Activated gamma-delta T cell (primary cell): ENCODE measurements around the gene PEX5L.

ENCODE experiments used
- DNase-seq: peaks from one replicate; lab custom pipeline; 2025; lab: John Stamatoyannopoulos, UW

PEX5L gene

GRCh38 chr3:179895330-179895729 lies 141.4 kb downstream of the PEX5L start:
- DNase-seq = no peak

GRCh38 chr3:179887295-179887943 lies 149.3 kb downstream of the PEX5L start:
- DNase-seq = no peak

GRCh38 chr3:179885950-179886349 lies 150.8 kb downstream of the PEX5L start:
- no peak for DNase-seq

GRCh38 chr3:179884136-179884535 lies 152.6 kb downstream of the PEX5L start:
- no peak for DNase-seq

GRCh38 chr3:179882292-179882691 lies 154.4 kb downstream of the PEX5L start:
- no peak for DNase-seq

GRCh38 chr3:179881791-179882190 lies 154.9 kb downstream of the PEX5L start:
- DNase-seq = no peak

- DNase-seq = no peak
Observed at GRCh38 chr3:179880868-179881267, 155.9 kb downstream of the PEX5L start.

GRCh38 chr3:179876440-179876839 lies 160.3 kb downstream of the PEX5L start:
- no peak for DNase-seq

GRCh38 chr3:179872842-179873241 lies 163.9 kb downstream of the PEX5L start:
- no peak for DNase-seq

- no peak for DNase-seq
Observed at GRCh38 chr3:179871782-179872181, 165.0 kb downstream of the PEX5L start.

- no peak for DNase-seq
Observed at GRCh38 chr3:179868715-179869114, 168.0 kb downstream of the PEX5L start.

GRCh38 chr3:179867961-179868360 lies 168.8 kb downstream of the PEX5L start:
- DNase-seq = no peak

GRCh38 chr3:179865861-179866505 lies 170.8 kb downstream of the PEX5L start:
- no peak for DNase-seq

GRCh38 chr3:179861953-179862352 lies 174.8 kb downstream of the PEX5L start:
- DNase-seq = no peak

- no peak for DNase-seq
Observed at GRCh38 chr3:179861292-179861691, 175.4 kb downstream of the PEX5L start.

- DNase-seq = no peak
Observed at GRCh38 chr3:179860275-179861107, 176.2 kb downstream of the PEX5L start.

- DNase-seq = no peak
Observed at GRCh38 chr3:179853176-179853575, 183.6 kb downstream of the PEX5L start.

- DNase-seq = no peak
Observed at GRCh38 chr3:179852142-179852905, 184.4 kb downstream of the PEX5L start.

- DNase-seq = no peak
Observed at GRCh38 chr3:179848711-179849110, 188.0 kb downstream of the PEX5L start.

GRCh38 chr3:179842061-179842460 lies 194.7 kb downstream of the PEX5L start:
- no peak for DNase-seq

- no peak for DNase-seq
Observed at GRCh38 chr3:179840985-179841384, 195.8 kb downstream of the PEX5L start.

- DNase-seq = no peak
Observed at GRCh38 chr3:179837374-179837773, 199.4 kb downstream of the PEX5L start.
